HG03558 (cell line): ENCODE measurements around the gene PTPN7.
"Not testable (repeated sequence)": the region's sequence is repeated elsewhere in the genome, so short reads cannot be mapped to it uniquely, and the experiment has no call there.

Experiments used
- ATAC-seq: cut with Tn5 transposase; IDR thresholded peaks from one replicate; pipeline ENCODE4 v1.9.1; 2021; ENCODE audit warnings: moderate number of reproducible peaks; ENCODE audit not compliant: unreplicated experiment; ENCODE audit errors: extremely low read depth

The PTPN7 gene

DNA sequence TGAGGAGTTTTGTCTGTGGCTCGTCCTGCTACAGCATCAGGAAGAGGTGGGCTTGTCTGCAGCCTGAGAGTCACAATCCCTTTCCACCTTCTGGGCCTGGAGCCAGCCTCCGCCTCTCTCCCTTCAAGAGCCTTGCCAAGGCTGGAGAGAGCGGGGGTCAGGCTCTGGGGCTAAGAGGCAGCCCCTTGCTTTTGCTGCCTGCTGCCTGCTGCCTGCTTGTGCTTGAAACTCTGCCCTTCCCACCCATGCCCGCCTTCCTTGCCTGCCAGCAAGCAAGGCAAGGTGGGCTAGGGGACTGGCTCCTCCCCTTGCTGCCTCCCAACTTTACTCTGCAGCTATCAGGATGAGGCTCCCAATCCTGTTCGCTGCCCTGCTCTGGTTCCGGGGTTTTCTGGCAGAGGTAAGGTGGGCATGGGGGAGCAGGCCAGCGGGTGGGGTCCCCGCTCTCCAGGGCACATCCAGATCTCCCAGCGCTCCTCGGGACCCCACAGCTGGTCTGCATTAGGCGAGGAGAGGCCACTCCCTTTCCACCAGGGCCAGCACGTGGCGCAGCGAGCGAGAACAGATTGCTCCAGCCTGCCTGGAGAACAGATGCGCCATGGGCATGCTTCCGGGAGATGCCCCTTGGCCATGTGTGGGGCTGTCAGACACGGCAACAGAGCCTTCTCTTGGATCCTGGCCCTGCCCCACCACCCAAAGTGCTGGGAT is 7.5 kb upstream of the PTPN7 start:
- ATAC-seq = no peak

DNA sequence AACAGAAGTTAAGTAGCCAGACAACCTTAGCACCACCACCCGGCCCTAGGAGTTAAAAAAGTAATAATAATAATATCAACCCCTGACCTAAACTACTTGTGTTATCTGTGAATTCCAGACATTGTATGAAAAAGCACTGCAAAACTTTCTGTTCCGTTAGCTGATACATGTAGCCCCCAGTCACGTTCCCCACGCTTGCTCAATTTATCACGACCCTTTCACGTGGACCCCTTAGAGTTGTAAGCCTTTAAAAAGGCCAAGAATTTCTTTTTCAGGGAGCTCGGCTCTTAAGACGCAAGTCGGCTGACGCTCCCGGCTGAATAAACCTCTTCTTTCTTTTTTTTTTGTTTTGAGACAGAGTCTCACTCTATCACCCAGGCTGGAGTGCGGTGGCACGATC is 6.7 kb upstream of the PTPN7 start:
- ATAC-seq = not testable (repeated sequence)

DNA sequence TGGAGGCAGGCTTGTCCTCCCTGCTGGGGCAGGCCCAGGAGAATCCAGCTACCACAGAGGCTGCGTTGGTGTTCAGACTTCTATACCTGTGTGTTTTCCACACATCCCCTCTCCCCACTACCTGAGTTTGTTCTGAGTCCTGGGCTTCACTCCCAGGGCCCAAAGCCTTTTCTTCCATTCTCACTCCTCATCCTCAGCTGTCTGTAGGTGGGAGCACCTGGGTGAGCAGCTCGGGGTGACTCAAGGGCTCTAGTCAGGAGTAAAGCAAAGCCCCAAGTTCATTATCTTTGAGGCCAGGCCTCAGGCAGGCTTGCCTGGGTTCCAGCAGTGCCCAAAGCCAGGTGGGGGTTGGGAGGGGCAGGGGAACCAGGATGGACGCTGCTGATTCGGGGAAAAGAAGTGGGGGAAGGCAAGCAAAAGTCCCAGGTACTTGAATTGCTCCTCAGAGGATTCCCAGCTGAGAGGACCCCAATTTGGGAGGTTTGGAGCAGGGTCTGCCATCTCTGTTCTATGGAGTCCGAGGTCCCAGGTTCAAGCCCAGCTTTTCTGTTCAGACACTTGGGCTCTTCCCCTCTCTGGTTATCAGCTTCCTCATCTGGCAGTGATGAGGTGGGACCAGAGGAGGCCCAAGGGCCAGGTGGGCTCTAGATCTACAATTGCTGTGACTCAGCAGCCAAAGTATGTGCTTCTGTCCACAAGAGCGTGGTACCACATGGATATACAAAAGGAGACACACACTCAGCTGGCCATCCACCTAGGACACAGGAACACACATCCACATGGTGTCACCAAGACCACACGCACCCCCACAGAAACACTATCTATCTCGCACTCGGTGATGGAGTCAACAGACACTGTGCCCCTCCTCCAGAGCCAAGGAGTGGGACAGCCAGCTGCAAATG is 5.8 kb upstream of the PTPN7 start:
- no peak for ATAC-seq

DNA sequence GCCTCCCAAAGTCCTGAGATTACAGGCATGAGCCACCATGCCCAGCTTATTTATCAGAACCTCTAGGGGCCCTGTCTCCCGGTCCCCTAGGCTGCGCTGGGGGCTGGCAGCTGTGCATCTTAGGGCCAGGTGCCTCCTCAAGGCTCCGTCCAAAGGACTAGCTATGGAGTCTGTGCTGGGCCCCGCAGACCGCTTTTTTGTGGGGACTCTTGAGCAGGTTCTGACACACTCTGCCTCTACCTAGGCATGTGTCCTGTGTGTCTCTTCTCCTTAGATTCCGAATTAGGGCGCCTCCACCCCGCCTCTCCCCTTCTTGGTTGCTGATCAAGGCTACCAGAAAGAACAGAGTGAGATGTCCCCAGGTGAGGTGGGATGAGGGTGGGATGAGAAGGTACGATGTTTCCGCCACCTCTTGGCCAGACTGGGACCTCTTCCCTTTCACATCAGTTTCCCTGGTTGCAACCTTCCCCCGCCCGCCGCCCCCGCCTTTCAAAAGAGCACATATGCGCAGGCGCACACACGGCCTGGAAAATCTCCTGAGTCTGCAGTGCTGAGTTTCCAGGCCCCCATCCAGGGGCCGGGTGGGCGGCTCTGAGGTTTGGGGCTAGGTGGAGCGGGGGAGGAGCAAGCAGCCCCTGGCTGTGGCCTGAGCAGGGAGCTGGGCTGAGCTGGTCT is 5.0 kb upstream of the PTPN7 start:
- ATAC-seq = no peak

DNA sequence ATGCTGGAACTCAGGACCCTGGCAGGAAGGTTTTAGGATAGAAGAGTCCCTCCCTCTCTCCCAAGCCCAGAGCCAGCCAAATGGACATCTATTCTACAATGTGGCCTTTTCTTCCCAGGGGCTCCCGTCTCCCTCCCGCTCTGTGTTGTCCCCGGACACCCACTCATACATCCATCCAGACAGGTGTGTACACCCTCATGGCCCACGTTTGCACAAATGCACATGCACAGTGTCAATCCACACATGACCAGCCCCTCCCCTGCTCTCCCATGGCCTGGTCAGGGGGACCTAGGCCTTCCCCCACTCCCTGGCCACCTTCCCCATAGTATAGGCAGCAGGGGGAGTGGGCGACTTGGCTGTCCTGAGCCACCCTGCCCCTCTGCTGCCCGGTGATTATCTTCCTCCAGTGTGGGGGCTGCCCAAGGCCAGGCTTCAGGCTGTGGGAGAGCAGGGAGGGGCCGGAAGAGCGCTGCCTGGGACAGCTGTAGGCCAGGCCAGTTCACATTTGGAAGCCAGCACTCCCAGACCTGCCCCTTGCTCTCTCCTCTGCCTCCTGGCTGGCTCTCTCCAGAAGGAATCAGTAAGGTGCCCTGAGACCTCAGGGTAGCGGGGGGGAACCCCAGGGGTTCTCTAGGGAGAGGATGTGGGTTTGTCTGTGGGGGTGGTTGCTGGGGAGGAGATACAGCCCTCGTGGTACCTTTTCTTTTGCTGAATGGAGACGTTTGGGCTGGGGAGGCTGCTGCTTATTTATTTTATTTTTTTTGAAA is 4.1 kb upstream of the PTPN7 start:
- no peak for ATAC-seq

DNA sequence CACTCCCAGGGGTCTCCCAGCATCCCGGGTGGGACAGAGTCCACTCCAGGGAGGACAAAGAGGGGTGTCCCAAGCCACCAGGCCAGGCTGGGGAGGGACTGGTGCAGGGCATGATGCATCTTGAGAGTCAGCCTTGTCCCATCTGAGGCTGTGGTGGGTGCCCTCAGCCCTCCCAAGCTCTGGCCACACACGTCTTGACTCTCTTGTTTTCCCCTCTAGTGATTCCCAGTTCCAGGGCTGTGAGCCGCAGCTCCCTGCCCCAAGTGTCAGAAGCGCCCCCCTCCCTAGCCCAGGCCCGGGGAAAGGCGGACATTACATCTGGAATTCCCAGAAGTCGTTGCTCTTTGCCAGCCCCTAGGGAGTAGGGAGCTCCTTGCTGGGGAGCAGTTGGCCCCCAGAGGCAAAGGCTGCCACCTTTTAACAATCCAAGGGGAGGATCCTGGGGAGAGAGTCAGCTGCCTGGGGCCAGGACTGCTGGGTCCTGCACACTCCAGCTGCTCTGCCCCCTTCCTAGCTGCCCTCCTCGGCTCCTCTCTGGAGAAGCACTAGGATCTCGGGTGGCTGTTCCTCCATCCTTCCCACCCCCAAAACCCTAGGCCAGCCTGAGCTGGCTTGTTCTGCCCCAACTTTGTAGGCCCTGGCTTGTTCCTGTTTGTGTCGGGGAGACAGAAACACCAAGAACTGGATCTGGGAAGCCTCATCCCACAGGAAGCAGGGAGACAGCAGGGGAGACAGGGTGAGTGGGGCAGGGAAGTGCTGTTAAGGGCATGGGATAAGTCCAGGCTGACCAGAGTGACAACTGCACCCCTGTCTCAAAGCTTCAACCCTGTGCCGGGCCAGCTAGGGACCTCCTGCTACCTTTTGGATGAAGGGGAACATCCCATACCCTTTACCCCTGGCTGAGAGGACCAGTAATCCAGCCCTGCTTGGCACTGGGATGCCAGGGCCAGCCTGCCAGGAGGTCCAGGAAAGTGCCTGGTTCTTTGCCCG is 3.2 kb upstream of the PTPN7 start:
- no peak for ATAC-seq

DNA sequence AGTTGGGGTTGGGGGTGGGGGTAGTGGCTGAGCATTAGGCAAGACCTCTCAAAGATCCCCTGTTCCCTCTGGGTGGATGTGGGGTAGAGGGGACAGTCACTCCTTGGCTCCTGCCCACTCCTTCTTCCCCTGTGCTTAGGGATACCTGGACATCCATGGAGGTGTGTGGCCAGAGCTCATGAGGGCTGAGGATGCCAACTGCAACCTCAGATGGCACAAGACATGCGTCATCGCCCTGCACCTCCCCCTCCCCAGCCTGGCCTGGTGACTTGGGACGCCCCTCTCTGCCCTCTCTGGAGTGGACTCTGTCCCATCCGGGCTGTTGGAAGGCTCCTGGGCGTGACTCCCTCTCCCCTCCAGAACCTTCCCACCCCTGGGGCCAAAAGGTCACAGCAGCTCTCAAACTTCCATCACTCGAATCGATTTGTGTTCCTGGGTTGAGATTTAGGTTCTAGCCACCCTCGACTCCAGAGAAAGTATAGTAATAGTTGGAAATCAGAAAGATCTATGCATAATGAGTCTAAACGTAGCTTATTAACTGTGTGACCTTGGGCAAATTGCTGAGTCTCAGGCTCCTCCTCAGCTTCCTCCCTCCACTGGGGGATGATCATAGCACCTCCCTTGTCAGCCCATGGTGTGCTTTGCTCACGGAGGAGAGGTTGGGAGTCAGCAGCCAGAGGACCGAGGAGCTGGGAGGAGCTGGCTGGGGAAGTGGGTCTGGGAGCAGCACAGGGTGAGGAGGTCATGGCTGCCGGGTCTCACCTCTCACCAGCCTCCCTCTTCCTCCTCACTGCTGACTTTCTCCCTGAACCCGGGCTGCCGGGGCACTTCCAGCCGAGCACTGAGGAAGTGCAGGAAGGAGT is 2.2 kb upstream of the PTPN7 start:
- no peak for ATAC-seq

DNA sequence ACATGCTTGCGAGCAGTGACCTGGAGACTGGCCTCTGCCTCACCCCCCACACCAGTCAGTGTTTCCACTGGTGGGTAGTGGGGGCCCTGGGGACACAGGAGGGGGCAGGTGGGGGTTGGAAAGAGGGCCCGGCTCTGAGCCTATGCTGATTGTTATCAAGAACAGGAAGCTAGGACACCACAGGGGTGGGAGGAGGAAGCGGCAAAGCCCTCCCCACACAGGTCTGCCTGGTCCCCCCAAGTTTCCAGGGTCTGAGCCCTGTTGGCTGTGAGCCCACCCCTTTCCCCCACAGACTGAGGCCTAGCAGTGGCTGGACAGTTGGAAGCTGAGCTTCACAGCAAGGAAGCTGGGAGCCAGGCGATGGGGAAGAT is 1.6 kb upstream of the PTPN7 start:
- no peak for ATAC-seq

DNA sequence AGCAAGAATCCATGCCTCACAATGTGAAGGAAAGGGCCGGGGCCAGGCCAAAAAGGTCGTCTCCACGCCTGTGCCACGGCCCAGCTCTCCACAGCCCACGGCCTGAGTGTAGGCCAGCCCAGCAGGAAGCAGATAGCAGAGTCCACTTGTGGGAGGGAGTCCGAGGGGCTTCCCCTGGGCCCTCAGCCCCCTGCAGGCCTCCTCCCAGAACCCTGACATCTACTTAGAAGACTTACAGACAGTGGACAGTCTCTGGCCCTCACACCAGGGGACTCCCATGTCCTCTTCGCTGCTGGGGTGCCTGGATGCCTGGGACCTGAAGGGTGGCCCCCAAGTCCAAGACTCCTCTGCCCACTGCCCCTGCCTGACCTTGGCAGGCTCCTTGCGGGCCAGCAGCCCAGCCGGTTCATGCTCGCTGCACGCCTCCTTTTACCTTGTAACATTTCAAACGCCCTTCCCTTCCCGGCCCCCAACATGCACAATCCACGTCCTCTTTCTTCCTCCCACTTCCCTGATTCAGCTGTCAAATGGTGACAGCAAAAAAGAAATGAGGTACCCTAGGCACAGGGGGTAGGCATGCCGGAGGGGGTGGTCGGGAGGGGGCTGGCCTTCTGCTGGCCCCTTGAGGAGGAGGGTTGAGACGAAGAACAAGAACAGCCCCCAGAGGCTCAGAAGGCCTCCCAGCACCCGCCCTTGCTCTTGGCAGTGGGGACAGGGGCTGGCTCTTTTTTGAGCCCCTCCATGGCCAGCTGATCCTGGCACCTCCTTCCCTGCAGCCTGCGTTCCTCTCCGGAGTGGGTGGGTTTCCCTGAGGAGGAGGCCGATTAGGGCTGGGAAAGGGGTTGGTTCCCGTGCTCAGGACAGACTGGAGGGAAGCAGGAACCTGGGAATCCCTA is 997 bp upstream of the PTPN7 start:
- ATAC-seq = no peak

DNA sequence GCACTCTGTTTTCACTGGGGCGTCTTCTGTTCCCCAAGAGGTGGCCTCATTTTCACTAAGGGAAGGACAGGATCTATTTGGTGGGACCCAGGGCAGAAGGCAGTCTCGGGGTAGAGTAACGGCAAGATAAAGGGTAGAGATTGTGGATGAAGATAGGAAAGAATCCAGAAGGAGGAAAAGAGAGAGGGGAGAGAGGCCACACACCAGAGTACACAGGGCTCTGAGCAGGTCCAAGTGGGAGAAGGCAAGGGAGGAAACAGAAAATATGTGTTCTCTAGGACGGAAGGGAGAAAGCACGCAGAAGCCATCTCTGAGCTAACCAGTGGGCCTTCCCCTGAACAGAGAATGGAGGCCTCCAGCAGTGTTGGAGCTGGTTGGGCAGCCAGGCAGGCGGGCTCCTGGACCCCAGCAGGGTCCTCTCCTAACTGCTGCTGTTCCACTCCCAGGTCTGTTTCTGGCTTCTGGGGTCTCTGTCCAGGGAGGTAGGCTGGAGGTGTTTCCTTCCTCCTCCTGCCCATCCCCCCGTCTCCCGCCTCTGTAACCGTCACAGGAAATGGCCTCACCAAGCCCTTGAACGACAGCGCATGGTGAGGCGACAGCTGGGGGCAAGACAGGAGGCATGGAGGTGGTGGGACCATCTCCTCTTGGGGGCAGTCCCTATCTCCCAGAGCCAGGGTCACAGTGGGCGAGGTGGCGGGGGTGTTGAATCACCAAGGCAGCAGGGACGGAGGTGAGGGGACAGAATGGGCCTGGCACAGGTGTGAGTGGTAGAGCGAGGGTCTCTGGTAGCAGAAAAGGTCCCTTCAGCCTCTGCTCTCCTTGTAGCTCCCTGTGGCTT is 649 bp downstream of the PTPN7 start:
- no peak for ATAC-seq

DNA sequence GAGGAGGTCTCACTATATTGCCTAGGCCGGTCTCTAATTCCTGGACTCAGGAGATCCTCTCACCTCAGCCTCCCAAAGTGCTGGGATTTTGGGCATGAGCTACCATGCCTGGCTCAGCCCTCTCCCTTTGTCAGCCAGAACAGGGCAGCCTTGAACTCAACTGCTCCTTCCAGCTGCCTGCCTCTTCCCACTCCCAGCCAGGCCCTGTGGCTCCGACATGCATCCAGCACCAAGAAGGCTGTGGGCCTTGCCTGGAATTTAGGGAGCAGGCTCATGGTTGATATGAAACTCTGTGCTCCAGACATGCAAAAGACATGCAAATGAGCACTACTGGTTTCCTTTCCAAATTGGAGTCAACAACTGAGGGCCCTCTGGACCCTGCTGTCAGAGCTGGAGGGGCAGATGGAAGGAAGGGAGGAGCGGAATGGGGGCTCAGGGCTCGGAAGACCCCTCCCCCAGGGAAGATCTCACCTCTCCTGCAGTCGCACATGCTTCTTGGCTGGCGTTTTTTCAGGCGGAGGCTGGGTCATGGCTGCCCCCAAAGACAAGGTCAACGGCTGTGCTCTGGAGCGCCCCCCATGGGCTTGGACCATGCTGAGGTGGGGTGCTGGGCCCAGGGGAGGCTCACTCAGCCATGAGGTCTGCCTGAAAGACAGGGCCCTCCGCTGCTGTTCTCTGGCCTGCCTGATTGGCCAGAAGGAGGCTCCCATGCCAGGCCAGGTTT is 1.4 kb downstream of the PTPN7 start:
- ATAC-seq = no peak

DNA sequence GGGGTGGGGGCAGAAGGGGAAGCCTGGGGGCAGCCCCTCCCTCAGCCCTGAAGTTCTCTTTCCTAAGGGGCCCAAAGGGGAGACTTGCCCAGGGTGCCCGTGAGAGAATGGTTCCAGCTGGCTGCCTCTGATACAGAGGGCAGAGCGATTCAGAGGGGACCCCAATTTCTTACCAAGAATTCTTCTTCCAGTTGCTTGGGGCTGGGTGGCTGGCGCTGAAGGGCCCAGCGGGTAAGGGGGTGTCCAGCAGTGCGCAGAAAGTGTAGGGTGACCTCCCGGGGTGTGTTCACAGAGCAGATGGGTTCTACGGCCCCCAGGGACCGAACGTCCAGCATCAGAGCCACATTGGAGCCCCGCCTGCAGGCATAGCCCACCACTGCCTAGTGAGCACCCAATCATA is 2.5 kb downstream of the PTPN7 start:
- ATAC-seq = no peak

DNA sequence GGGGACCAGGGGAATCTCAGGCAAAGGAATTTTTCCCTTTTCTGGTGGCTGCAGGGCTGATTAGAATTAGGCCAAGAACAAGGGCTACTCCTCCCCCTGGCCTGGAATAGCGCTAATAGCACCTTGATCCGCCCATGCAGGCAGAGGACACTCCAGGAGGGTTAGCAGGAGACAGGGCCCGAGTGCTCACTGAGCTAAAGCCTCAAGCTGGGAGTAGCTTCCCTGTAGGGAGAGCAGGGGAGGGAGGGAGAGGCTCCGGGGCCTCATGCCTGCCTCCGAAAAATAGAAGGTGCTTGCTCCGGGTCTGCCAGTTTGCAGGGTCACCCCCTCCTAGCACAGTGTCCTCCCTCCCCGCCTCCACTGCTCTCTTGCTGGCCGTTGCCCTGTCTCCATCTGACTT is 3.8 kb downstream of the PTPN7 start:
- ATAC-seq = no peak

DNA sequence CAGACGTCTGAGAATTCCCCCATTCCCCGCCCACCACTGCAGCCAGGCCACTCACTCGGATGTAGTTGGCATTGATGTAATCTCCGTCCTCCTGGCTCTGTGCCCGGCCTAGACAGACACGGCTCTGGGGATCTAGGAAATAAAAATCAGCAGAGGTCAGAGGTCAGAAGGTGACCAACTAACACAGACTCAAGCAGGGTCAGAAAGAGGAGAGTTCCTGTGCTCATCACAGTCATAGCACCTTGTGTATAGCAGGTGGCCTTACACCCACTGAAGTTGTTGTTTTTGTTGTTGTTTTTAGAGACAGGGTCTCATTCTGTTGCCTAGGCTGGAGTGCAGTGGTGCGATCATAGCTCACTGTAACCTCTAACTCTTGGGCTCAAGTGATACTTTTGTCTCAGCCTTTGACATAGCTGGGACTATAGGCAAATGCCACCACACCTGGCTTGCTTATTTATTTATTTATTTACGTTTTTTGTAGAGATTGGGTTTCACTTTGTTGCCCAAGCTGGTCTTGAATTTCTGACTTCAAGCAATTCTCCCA is 4.9 kb downstream of the PTPN7 start:
- ATAC-seq = no peak

DNA sequence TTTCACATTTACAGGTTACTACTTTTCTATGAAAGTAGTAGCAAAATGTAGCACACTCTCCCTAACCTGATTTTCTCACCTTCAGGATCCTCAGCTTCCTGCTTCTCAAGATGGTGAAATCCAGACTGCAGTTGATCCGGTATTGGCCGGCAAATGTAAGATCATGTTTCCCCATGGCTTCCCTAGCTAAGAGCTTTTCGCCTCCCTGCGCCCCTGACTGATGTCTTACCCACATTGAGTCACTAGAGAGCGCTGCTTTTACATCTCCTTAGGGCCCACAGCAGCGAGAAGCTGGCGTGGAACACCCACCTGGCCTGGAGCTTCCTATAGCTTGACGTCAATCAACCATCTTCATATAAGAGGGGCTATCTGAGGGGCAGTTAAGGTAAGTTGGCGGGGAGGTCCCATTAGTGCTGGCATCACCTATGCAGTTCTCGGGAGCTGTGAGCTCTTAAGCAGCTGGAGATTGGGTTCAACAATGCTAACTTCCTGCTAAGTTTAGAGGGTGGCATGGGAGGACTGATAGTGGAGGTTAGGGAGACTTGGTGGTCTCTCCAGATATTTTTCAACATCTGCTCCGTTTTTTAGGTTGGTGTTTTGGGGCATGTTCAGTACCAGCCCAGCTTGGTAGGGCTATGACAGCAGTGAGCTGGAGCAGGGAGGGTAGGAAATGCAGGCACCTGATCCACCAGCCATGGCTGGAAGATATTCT is 5.5 kb downstream of the PTPN7 start:
- no peak for ATAC-seq
